ENCODE results near the gene ANKRD40. TPM values are rescaled to one million over a fixed set of nuclear protein-coding genes. Genes with fewer than 3 reads are reported as not detected.

The ANKRD40 gene
- total and polyA plus RNA-seq, 4 donors, result 6.2 to 15.1 (median 9.7) TPM

DNA sequence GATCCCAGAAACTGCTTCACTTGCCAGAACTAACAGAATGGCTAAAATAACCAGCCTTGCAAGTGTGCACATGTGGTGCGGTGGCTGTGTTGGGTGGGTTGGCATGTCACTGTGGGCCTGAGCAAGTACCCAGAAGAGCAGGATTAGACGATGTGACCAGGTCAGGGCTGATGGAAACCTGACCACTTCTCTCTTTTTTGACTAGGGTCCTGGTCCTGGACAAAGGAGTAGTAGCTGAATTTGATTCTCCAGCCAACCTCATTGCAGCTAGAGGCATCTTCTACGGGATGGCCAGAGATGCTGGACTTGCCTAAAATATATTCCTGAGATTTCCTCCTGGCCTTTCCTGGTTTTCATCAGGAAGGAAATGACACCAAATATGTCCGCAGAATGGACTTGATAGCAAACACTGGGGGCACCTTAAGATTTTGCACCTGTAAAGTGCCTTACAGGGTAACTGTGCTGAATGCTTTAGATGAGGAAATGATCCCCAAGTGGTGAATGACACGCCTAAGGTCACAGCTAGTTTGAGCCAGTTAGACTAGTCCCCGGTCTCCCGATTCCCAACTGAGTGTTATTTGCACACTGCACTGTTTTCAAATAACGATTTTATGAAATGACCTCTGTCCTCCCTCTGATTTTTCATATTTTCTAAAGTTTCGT, 16.7 kb downstream of the ANKRD40 start:
- Histone ChIP-seq H3K27ac (ENCODE audit: low read depth in 1 of 2, low read length in 2 of 2) (peak overlapping the region; percentile 15 to 71), H3K4me1 (ENCODE audit: control insufficient read depth in 4 of 4, insufficient read depth in 4 of 4, low read length in 3 of 4) (peaks cover 33 to 76% (median 68%) of the 10 kb centered on the region in 4 donors)

GRCh38 chr17:50689956-50690886, 17.5 kb downstream of the ANKRD40 start:
- Histone ChIP-seq H3K4me1 (ENCODE audit: control insufficient read depth in 4 of 4, insufficient read depth in 4 of 4, low read length in 3 of 4) (peaks cover 35 to 84% (median 74%) of the 10 kb centered on the region in 4 donors), H3K27ac (ENCODE audit: low read depth in 1 of 2, low read length in 2 of 2) (peak overlapping the region; percentile 14 to 71)
- TF ChIP-seq FOXA2 (IDR thresholded peaks at IDR 0.05), result no peak
- no peak for TF ChIP-seq HNF4A (conservative IDR thresholded peaks at IDR 0.05)
- no peak for TF ChIP-seq MAX (IDR thresholded peaks at IDR 0.05)
- TF ChIP-seq CTCF (IDR thresholded peaks at IDR 0.05; ENCODE audit: low read depth, low read length, missing input control), result no peak
- TF ChIP-seq RAD21 (IDR thresholded peaks at IDR 0.05), result no peak
- TF ChIP-seq JUND (IDR thresholded peaks at IDR 0.05), result no peak
- no peak for TF ChIP-seq HNF4G (IDR thresholded peaks at IDR 0.05)
- TF ChIP-seq EGR1 (IDR thresholded peaks at IDR 0.05; ENCODE audit: low read depth in 2 of 2), result no peak
- TF ChIP-seq FOXA1 (IDR thresholded peaks at IDR 0.05), result no peak
- TF ChIP-seq, protein P1, sequence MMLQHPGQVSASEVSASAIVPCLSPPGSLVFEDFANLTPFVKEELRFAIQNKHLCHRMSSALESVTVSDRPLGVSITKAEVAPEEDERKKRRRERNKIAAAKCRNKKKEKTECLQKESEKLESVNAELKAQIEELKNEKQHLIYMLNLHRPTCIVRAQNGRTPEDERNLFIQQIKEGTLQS (IDR thresholded peaks at IDR 0.05), result no peak

More for the DNA sequence above, 16.7 kb downstream of the ANKRD40 start:
- no peak overlapping the region for H3K9ac ChIP-seq (ENCODE audit: low read depth in 1 of 2, low read length in 2 of 2)
- peaks cover 0 to 12% (median 7%) of the 10 kb centered on the region in 4 donors for H3K36me3 ChIP-seq (ENCODE audit: control insufficient read depth in 4 of 4, insufficient read depth in 3 of 4, low read depth in 1 of 4, low read length in 3 of 4)
- no peak for DNase-seq (ENCODE audit: low spot score)
- no peaks in the 10 kb centered on the region for H3K27me3 ChIP-seq (ENCODE audit: control insufficient read depth in 4 of 4, insufficient read depth in 4 of 4, low read length in 3 of 4)
- no peaks in the 10 kb centered on the region for H3K9me3 ChIP-seq (ENCODE audit: control insufficient read depth in 4 of 4, low read length in 3 of 4)
- WGBS, result 52% methylated on average over 9 of the region's 9 CpGs
- TF ChIP-seq MAX (IDR thresholded peaks at IDR 0.05), result no peak
- H3K4me3 ChIP-seq (ENCODE audit: low read depth in 1 of 3, low read length in 3 of 3), result no peak overlapping the region

DNA sequence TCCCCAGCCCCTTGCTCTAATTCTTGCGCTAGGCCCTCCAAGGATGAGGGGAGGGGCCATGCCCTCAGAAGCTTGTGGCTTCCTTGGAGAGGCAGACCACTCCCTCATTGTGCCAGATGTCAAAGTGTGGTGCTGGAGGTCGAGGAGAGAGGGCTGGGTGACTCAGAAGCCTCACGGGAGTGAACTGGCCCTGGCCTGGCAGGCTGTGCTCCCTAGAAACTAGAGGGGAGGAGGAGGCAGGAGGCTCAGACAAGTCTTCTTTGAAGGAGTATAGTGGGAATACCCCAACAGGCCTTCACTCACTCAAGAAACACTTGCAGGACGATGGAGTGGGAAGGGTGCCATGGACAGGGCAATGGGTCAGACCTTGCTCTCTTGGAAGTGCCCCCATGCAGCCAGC, 18.5 kb downstream of the ANKRD40 start:
- H3K27me3 ChIP-seq (ENCODE audit: control insufficient read depth in 4 of 4, insufficient read depth in 4 of 4, low read length in 3 of 4), result no peaks in the 10 kb centered on the region
- H3K36me3 ChIP-seq (ENCODE audit: control insufficient read depth in 4 of 4, insufficient read depth in 3 of 4, low read depth in 1 of 4, low read length in 3 of 4), result peaks cover 0 to 7% (median 1%) of the 10 kb centered on the region in 4 donors
- peaks cover 39 to 85% (median 78%) of the 10 kb centered on the region in 4 donors for H3K4me1 ChIP-seq (ENCODE audit: control insufficient read depth in 4 of 4, insufficient read depth in 4 of 4, low read length in 3 of 4)
- H3K9ac ChIP-seq (ENCODE audit: low read depth in 1 of 2, low read length in 2 of 2), result no peak overlapping the region
- DNase-seq (ENCODE audit: low spot score), result no peak
- WGBS, result 68% methylated on average over 4 of the region's 4 CpGs
- no peaks in the 10 kb centered on the region for H3K9me3 ChIP-seq (ENCODE audit: control insufficient read depth in 4 of 4, low read length in 3 of 4)
- TF ChIP-seq NR2F2 (IDR thresholded peaks at IDR 0.05), result no peak
- no peak for TF ChIP-seq SP1 (IDR thresholded peaks at IDR 0.05)
- TF ChIP-seq, protein P1 (IDR thresholded peaks at IDR 0.05), result no peak
- TF ChIP-seq EGR1 (IDR thresholded peaks at IDR 0.05; ENCODE audit: low read depth in 2 of 2), result no peak
- no peak for TF ChIP-seq MAX (IDR thresholded peaks at IDR 0.05)
- TF ChIP-seq RAD21 (IDR thresholded peaks at IDR 0.05), result no peak
- TF ChIP-seq FOXA2 (IDR thresholded peaks at IDR 0.05), result no peak
- TF ChIP-seq, protein P2, sequence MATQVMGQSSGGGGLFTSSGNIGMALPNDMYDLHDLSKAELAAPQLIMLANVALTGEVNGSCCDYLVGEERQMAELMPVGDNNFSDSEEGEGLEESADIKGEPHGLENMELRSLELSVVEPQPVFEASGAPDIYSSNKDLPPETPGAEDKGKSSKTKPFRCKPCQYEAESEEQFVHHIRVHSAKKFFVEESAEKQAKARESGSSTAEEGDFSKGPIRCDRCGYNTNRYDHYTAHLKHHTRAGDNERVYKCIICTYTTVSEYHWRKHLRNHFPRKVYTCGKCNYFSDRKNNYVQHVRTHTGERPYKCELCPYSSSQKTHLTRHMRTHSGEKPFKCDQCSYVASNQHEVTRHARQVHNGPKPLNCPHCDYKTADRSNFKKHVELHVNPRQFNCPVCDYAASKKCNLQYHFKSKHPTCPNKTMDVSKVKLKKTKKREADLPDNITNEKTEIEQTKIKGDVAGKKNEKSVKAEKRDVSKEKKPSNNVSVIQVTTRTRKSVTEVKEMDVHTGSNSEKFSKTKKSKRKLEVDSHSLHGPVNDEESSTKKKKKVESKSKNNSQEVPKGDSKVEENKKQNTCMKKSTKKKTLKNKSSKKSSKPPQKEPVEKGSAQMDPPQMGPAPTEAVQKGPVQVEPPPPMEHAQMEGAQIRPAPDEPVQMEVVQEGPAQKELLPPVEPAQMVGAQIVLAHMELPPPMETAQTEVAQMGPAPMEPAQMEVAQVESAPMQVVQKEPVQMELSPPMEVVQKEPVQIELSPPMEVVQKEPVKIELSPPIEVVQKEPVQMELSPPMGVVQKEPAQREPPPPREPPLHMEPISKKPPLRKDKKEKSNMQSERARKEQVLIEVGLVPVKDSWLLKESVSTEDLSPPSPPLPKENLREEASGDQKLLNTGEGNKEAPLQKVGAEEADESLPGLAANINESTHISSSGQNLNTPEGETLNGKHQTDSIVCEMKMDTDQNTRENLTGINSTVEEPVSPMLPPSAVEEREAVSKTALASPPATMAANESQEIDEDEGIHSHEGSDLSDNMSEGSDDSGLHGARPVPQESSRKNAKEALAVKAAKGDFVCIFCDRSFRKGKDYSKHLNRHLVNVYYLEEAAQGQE (IDR thresholded peaks at IDR 0.05), result no peak
- no peak overlapping the region for H3K4me3 ChIP-seq (ENCODE audit: low read depth in 1 of 3, low read length in 3 of 3)
- peak overlapping the region; percentile 6 to 62 for H3K27ac ChIP-seq (ENCODE audit: low read depth in 1 of 2, low read length in 2 of 2)

More at GRCh38 chr17:50689956-50690886, 17.5 kb downstream of the ANKRD40 start:
- WGBS, result 86% methylated on average over 19 of the region's 19 CpGs
- H3K9me3 ChIP-seq (ENCODE audit: control insufficient read depth in 4 of 4, low read length in 3 of 4), result no peaks in the 10 kb centered on the region
- no peak overlapping the region for H3K9ac ChIP-seq (ENCODE audit: low read depth in 1 of 2, low read length in 2 of 2)
- no peaks in the 10 kb centered on the region for H3K27me3 ChIP-seq (ENCODE audit: control insufficient read depth in 4 of 4, insufficient read depth in 4 of 4, low read length in 3 of 4)
- H3K36me3 ChIP-seq (ENCODE audit: control insufficient read depth in 4 of 4, insufficient read depth in 3 of 4, low read depth in 1 of 4, low read length in 3 of 4), result peaks cover 0 to 7% (median 1%) of the 10 kb centered on the region in 4 donors
- H3K4me3 ChIP-seq (ENCODE audit: low read depth in 1 of 3, low read length in 3 of 3), result no peak overlapping the region
- no peak for DNase-seq (ENCODE audit: low spot score)

Data from liver (tissue), 9 donors.